HepG2 (cell line): ENCODE data around the gene NUP214. TPM values are rescaled to one million over a fixed set of nuclear protein-coding genes. Genes with fewer than 3 reads are reported as not detected.

Source experiments
- ATF5 ChIP-seq: sonication (generic); formaldehyde crosslinking; IDR thresholded peaks from 2 replicates; pipeline ENCODE4 v1.4.0; 2020; ENCODE audit warnings: mild to moderate bottlenecking, low read depth, missing genetic modification reagents
- CCDC6 ChIP-seq: sonication (generic); formaldehyde crosslinking; IDR thresholded peaks from 2 replicates; pipeline ENCODE4 v1.8.1; 2022; ENCODE audit warnings: mild to moderate bottlenecking, missing genetic modification reagents, moderate library complexity
- CENPT ChIP-seq: sonication (generic); formaldehyde crosslinking; IDR thresholded peaks from 2 replicates; pipeline ENCODE4 v1.8.0; 2022; ENCODE audit warnings: low read depth, mild to moderate bottlenecking, moderate library complexity, missing genetic modification reagents
- ELF1 ChIP-seq: sonication (generic); formaldehyde crosslinking; IDR thresholded peaks from 2 replicates; pipeline ENCODE4 v1.4.0; 2020; ENCODE audit warnings: missing genetic modification reagents
- PAF1 ChIP-seq: IDR thresholded peaks from 2 replicates; pipeline ENCODE4 v1.6.1; 2016; ENCODE audit warnings: missing genetic modification reagents, missing compliant biosample characterization
- ZBTB14 ChIP-seq: sonication (generic); formaldehyde crosslinking; IDR thresholded peaks from 2 replicates; pipeline ENCODE4 v1.4.0; 2020; ENCODE audit warnings: missing genetic modification reagents
- ZBTB34 ChIP-seq: sonication (generic); formaldehyde crosslinking; IDR thresholded peaks from 2 replicates; pipeline ENCODE4 v1.8.0; 2022; ENCODE audit warnings: mild to moderate bottlenecking, missing genetic modification reagents
- ZBTB7B ChIP-seq: sonication (generic); formaldehyde crosslinking; IDR thresholded peaks from 2 replicates; pipeline ENCODE4 v1.4.0; 2020; ENCODE audit warnings: missing genetic modification reagents
- ZEB1 ChIP-seq: IDR thresholded peaks from 2 replicates; pipeline ENCODE4 v1.6.1; 2012; ENCODE audit warnings: mild to moderate bottlenecking, low read depth, inconsistent platforms; ENCODE audit not compliant: insufficient replicate concordance
- ZNF10 ChIP-seq: sonication (generic); formaldehyde crosslinking; IDR thresholded peaks from 2 replicates; pipeline ENCODE4 v1.4.0; 2020; ENCODE audit warnings: mild to moderate bottlenecking, low read depth, missing genetic modification reagents, borderline replicate concordance
- ZNF276 ChIP-seq: sonication (generic); formaldehyde crosslinking; IDR thresholded peaks from 2 replicates; pipeline ENCODE4 v1.4.0; 2020; ENCODE audit warnings: mild to moderate bottlenecking, low read depth, missing genetic modification reagents
- ZNF724P ChIP-seq: sonication (generic); formaldehyde crosslinking; IDR thresholded peaks from 2 replicates; pipeline ENCODE4 v1.8.0; 2022; ENCODE audit warnings: missing genetic modification reagents, borderline replicate concordance
- ZSCAN31 ChIP-seq: sonication (generic); formaldehyde crosslinking; IDR thresholded peaks from 2 replicates; pipeline ENCODE4 v1.5.0; 2020; ENCODE audit warnings: low read depth, mild to moderate bottlenecking, missing genetic modification reagents
- polyA plus RNA-seq, 8 experiments: library from polyadenylated mRNA; depleted of rRNA in 3 of 8; stranded (reverse) in 7 of 8; unstranded in 1 of 8; fragments of >200 nt; fragmentation: Illumina TruSeq in 4 of 8; extraction: Trizol in 4 of 8; gene quantifications; 2 replicates each; pipeline versions ENCODE4 v1.2.1 to v1.2.3, GENCODE V29; 2011 to 2016; ENCODE audit warnings: low read depth in 4 of 8, missing spikeins in 1 of 8, mixed read lengths in 1 of 8; ENCODE audit not compliant: insufficient read depth in 1 of 8
- total RNA-seq, 5 experiments: library from RNA; depleted of rRNA; stranded (reverse); fragments of >200 nt; fragmentation: Illumina TruSeq; extraction: Trizol; gene quantifications; 2 replicates each; pipeline ENCODE4 v1.2.3, GENCODE V29; 2016; ENCODE audit warnings: low read depth in 1 of 5
- TF ChIP-seq, protein P1 (sequence below): sonication (generic); formaldehyde crosslinking; IDR thresholded peaks from 2 replicates; pipeline ENCODE4 v1.4.0; 2020; ENCODE audit warnings: missing genetic modification reagents
- TF ChIP-seq, protein P2 (sequence below): sonication (generic); formaldehyde crosslinking; IDR thresholded peaks from 2 replicates; pipeline ENCODE4 v1.8.1; 2023; ENCODE audit warnings: mild to moderate bottlenecking, moderate library complexity, missing genetic modification reagents
- TF ChIP-seq, protein P3 (sequence below): sonication (generic); formaldehyde crosslinking; IDR thresholded peaks from 2 replicates; pipeline ENCODE4 v1.4.0; 2020; ENCODE audit warnings: low read depth, mild to moderate bottlenecking, missing genetic modification reagents

The NUP214 gene
- total and polyA plus RNA-seq, 2 of the 13 experiments (the other 11 are each of a cell fraction or from before 2014, with no cell fraction given) = 8.4 to 16.0 TPM

- TF ChIP-seq, protein P1, sequence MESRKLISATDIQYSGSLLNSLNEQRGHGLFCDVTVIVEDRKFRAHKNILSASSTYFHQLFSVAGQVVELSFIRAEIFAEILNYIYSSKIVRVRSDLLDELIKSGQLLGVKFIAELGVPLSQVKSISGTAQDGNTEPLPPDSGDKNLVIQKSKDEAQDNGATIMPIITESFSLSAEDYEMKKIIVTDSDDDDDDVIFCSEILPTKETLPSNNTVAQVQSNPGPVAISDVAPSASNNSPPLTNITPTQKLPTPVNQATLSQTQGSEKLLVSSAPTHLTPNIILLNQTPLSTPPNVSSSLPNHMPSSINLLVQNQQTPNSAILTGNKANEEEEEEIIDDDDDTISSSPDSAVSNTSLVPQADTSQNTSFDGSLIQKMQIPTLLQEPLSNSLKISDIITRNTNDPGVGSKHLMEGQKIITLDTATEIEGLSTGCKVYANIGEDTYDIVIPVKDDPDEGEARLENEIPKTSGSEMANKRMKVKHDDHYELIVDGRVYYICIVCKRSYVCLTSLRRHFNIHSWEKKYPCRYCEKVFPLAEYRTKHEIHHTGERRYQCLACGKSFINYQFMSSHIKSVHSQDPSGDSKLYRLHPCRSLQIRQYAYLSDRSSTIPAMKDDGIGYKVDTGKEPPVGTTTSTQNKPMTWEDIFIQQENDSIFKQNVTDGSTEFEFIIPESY (CRISPR knock-in tag) = peak; percentile 48; the same call in 1 of the 2 replicates
- TF ChIP-seq CENPT (CRISPR knock-in tag) = 0 out of 2 replicates have a peak, but pooled peaks have one; percentile 44
- TF ChIP-seq ZNF10 (CRISPR knock-in tag) = no peak
- TF ChIP-seq ZNF276 (CRISPR knock-in tag) = no peak; the same call in 1 of the 2 replicates
- TF ChIP-seq ZBTB34 = no peak; the same call in 1 of the 2 replicates
- TF ChIP-seq, protein P2, sequence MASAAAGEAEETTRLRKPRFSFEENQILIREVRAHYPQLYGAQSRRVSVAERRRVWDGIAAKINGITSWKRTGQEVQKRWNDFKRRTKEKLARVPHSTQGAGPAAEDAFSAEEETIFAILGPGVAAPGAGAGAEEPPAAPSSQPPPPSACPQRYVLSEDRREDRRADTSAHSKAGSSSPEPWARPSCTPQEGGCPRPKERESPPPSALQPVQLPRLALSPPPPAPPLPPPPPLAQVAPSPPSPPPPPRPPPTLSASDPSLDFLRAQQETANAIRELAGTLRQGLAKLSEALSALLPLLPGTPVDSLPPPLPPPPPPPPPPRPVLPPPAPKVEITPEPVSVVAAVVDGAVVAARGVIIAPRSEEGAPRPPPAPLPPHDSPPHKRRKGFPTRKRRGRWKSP (CRISPR knock-in tag) = no peak
- TF ChIP-seq ZBTB7B (CRISPR knock-in tag) = peak; percentile 26; the same call in 1 of the 2 replicates
- TF ChIP-seq, protein P3, sequence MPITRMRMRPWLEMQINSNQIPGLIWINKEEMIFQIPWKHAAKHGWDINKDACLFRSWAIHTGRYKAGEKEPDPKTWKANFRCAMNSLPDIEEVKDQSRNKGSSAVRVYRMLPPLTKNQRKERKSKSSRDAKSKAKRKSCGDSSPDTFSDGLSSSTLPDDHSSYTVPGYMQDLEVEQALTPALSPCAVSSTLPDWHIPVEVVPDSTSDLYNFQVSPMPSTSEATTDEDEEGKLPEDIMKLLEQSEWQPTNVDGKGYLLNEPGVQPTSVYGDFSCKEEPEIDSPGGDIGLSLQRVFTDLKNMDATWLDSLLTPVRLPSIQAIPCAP = no peak
- peak; percentile 96 for TF ChIP-seq ZSCAN31 (CRISPR knock-in tag)
- no peak for TF ChIP-seq ZEB1
- no peak for TF ChIP-seq ATF5 (CRISPR knock-in tag)
- TF ChIP-seq ZNF724P (CRISPR knock-in tag) = peak; percentile 28; the same call in 1 of the 2 replicates
- peak; percentile 77; the same call in 1 of the 2 replicates for TF ChIP-seq CCDC6 (CRISPR knock-in tag)
- TF ChIP-seq PAF1 = no peak
- TF ChIP-seq ELF1 (CRISPR knock-in tag) = peak; percentile 97
- no peak for TF ChIP-seq ZBTB14 (CRISPR knock-in tag)
These were observed at the start of gene NUP214 (continued) for GRCh38 chr9:131125288-131126058.
